Stimulated activated CD8-positive, alpha-beta memory T cell treated with anti-CD3 and anti-CD28 coated beads, Interleukin-4, amount 100 ng/mL, for 24 hours (primary cell): ENCODE data around the gene COMMD7.
"Not testable (repeated sequence)": the region's sequence is repeated elsewhere in the genome, so short reads cannot be mapped to it uniquely, and the experiment has no call there.

Experiments
- DNase-seq: peaks from one replicate; pipeline ENCODE4 v3.0.0-alpha.2; 2020; ENCODE audit warnings: low read depth

The COMMD7 gene

GRCh38 chr20:32728435-32728834 is 14.8 kb downstream of the COMMD7 start:
- not testable (repeated sequence) for DNase-seq

GRCh38 chr20:32727683-32728082 is 15.6 kb downstream of the COMMD7 start:
- DNase-seq, result no peak

GRCh38 chr20:32718749-32719348 is 24.4 kb downstream of the COMMD7 start:
- no peak for DNase-seq

GRCh38 chr20:32711346-32711745 is 31.9 kb downstream of the COMMD7 start:
- no peak for DNase-seq

GRCh38 chr20:32709632-32710121 is 33.6 kb downstream of the COMMD7 start:
- DNase-seq, result no peak

GRCh38 chr20:32709029-32709631 is 34.1 kb downstream of the COMMD7 start:
- DNase-seq, result not testable (repeated sequence)

GRCh38 chr20:32707691-32708581 is 35.3 kb downstream of the COMMD7 start:
- DNase-seq, result no peak

- DNase-seq, result no peak
Observed at GRCh38 chr20:32706486-32706885, 36.8 kb downstream of the COMMD7 start.

- no peak for DNase-seq
Observed at GRCh38 chr20:32702706-32703425, 40.4 kb downstream of the COMMD7 start.

- no peak for DNase-seq
Observed at GRCh38 chr20:32697608-32698007, 45.7 kb downstream of the COMMD7 start.

GRCh38 chr20:32695089-32695488 is 48.2 kb downstream of the COMMD7 start:
- DNase-seq, result no peak

- DNase-seq, result not testable (repeated sequence)
Observed at GRCh38 chr20:32688966-32689365, 54.3 kb downstream of the COMMD7 start.

GRCh38 chr20:32687180-32687532 is 56.1 kb downstream of the COMMD7 start:
- no peak for DNase-seq

GRCh38 chr20:32686530-32687179 is 56.6 kb downstream of the COMMD7 start:
- no peak for DNase-seq

- no peak for DNase-seq
Observed at GRCh38 chr20:32685541-32686529, 57.4 kb downstream of the COMMD7 start.

GRCh38 chr20:32682508-32682987 is 60.7 kb downstream of the COMMD7 start:
- DNase-seq, result no peak

- DNase-seq, result no peak
Observed at GRCh38 chr20:32681175-32682084, 61.8 kb downstream of the COMMD7 start.

- no peak for DNase-seq
Observed at GRCh38 chr20:32680544-32681174, 62.6 kb downstream of the COMMD7 start.

GRCh38 chr20:32678948-32679347 is 64.3 kb downstream of the COMMD7 start:
- no peak for DNase-seq
